ENCODE data around the gene FAAP100.

Gene FAAP100

DNA sequence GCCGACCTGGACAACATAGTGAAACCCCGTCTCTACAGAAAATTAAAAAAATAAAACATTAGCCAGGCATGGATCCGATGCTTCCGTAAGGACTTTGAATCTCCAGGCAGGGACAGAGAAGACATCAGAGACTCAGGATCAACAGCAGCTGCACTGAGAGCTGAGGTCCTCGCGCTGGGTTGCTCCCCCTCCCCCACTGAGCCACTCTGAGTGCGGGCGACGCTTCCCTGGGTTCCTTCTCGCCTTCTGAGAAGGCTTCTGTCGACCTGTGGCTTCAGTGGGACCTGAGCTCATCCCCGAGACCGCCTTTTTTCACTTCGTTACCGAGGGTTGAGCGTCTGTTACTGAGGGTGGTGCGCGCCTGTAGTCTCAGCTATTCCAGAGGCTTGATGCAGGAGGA, 60.0 kb downstream of the FAAP100 start:
- no peaks in the 10 kb centered on the region for H3K27me3 ChIP-seq (ENCODE audit: insufficient read depth, poor library complexity, severe bottlenecking)
- H3K27ac ChIP-seq (replicated peaks): no peak overlapping the region
- TF ChIP-seq POLR2AphosphoS5 (IDR thresholded peaks at IDR 0.05; ENCODE audit: low read depth) (no peak), SPI1 (IDR thresholded peaks at IDR 0.05; ENCODE audit: borderline replicate concordance, low read depth) (no peak), GABPA (IDR thresholded peaks at IDR 0.05; ENCODE audit: low read depth) (no peak)
- TF ChIP-seq, protein P1, sequence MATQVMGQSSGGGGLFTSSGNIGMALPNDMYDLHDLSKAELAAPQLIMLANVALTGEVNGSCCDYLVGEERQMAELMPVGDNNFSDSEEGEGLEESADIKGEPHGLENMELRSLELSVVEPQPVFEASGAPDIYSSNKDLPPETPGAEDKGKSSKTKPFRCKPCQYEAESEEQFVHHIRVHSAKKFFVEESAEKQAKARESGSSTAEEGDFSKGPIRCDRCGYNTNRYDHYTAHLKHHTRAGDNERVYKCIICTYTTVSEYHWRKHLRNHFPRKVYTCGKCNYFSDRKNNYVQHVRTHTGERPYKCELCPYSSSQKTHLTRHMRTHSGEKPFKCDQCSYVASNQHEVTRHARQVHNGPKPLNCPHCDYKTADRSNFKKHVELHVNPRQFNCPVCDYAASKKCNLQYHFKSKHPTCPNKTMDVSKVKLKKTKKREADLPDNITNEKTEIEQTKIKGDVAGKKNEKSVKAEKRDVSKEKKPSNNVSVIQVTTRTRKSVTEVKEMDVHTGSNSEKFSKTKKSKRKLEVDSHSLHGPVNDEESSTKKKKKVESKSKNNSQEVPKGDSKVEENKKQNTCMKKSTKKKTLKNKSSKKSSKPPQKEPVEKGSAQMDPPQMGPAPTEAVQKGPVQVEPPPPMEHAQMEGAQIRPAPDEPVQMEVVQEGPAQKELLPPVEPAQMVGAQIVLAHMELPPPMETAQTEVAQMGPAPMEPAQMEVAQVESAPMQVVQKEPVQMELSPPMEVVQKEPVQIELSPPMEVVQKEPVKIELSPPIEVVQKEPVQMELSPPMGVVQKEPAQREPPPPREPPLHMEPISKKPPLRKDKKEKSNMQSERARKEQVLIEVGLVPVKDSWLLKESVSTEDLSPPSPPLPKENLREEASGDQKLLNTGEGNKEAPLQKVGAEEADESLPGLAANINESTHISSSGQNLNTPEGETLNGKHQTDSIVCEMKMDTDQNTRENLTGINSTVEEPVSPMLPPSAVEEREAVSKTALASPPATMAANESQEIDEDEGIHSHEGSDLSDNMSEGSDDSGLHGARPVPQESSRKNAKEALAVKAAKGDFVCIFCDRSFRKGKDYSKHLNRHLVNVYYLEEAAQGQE (IDR thresholded peaks at IDR 0.05; ENCODE audit: insufficient replicate concordance, low read depth): no peak
- TF ChIP-seq, protein P2, sequence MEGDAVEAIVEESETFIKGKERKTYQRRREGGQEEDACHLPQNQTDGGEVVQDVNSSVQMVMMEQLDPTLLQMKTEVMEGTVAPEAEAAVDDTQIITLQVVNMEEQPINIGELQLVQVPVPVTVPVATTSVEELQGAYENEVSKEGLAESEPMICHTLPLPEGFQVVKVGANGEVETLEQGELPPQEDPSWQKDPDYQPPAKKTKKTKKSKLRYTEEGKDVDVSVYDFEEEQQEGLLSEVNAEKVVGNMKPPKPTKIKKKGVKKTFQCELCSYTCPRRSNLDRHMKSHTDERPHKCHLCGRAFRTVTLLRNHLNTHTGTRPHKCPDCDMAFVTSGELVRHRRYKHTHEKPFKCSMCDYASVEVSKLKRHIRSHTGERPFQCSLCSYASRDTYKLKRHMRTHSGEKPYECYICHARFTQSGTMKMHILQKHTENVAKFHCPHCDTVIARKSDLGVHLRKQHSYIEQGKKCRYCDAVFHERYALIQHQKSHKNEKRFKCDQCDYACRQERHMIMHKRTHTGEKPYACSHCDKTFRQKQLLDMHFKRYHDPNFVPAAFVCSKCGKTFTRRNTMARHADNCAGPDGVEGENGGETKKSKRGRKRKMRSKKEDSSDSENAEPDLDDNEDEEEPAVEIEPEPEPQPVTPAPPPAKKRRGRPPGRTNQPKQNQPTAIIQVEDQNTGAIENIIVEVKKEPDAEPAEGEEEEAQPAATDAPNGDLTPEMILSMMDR (IDR thresholded peaks at IDR 0.05; ENCODE audit: insufficient read depth, low read length): no peak
- DNase-seq (ENCODE audit: low read depth in 1 of 2, low spot score in 1 of 2): no peak
- no peak overlapping the region for H3K4me3 ChIP-seq (replicated peaks; ENCODE audit: insufficient read depth, low read length)

DNA sequence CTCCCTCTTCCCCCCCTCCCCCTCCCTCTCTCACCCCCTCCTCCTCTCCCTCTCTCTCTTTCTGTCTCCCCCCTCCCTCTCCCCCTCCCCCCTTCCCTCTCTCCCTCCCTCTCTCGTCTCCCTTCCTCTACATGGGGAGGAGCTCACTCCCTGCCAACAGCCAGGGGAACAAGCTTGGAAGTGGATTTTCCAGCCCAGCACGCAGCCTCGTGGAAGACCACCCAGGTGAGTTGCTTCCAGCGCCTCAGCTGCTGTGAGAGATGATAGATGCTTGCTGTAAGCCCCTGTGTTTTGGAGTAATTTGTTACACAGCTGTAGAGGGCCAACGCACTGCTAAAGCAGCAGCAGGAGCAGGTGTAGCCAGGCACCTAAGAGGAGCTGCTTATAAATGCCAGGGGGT, 60.4 kb downstream of the FAAP100 start:
- TF ChIP-seq GABPA (IDR thresholded peaks at IDR 0.05; ENCODE audit: low read depth) (no peak), SPI1 (IDR thresholded peaks at IDR 0.05; ENCODE audit: borderline replicate concordance, low read depth) (no peak), POLR2AphosphoS5 (IDR thresholded peaks at IDR 0.05; ENCODE audit: low read depth) (no peak)
- TF ChIP-seq, protein P2 (IDR thresholded peaks at IDR 0.05; ENCODE audit: insufficient read depth, low read length): no peak
- TF ChIP-seq, protein P1 (IDR thresholded peaks at IDR 0.05; ENCODE audit: insufficient replicate concordance, low read depth): no peak
- Histone ChIP-seq H3K4me3 (replicated peaks; ENCODE audit: insufficient read depth, low read length) (no peak overlapping the region), H3K27me3 (ENCODE audit: insufficient read depth, poor library complexity, severe bottlenecking) (no peaks in the 10 kb centered on the region), H3K27ac (replicated peaks) (no peak overlapping the region)
- DNase-seq (ENCODE audit: low read depth in 1 of 2, low spot score in 1 of 2): no peak

DNA sequence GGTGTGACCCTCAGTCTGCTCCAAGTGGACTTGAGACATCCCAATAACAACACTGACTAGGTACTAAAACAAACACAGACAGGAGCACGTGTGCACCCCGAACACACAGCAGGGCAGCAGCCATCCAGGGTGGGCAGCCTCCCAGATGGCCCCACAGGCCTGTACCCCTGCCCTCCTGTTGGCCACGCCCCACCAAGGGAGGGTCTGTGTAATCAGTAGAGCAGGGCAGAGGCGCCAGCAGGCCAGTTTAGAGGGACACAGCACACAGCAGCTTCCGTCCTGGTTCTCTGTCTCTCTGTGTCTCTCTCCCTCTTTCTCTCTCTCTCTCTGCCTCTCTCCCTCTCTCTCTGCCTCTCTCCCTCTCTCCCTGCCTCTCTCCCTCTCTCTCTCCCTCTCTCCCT, 61.0 kb downstream of the FAAP100 start:
- H3K27ac ChIP-seq (replicated peaks): no peak overlapping the region
- TF ChIP-seq POLR2AphosphoS5 (IDR thresholded peaks at IDR 0.05; ENCODE audit: low read depth): no peak
- TF ChIP-seq GABPA (IDR thresholded peaks at IDR 0.05; ENCODE audit: low read depth): no peak
- H3K4me3 ChIP-seq (replicated peaks; ENCODE audit: insufficient read depth, low read length): no peak overlapping the region
- no peaks in the 10 kb centered on the region for H3K27me3 ChIP-seq (ENCODE audit: insufficient read depth, poor library complexity, severe bottlenecking)
- no peak for DNase-seq (ENCODE audit: low read depth in 1 of 2, low spot score in 1 of 2)

DNA sequence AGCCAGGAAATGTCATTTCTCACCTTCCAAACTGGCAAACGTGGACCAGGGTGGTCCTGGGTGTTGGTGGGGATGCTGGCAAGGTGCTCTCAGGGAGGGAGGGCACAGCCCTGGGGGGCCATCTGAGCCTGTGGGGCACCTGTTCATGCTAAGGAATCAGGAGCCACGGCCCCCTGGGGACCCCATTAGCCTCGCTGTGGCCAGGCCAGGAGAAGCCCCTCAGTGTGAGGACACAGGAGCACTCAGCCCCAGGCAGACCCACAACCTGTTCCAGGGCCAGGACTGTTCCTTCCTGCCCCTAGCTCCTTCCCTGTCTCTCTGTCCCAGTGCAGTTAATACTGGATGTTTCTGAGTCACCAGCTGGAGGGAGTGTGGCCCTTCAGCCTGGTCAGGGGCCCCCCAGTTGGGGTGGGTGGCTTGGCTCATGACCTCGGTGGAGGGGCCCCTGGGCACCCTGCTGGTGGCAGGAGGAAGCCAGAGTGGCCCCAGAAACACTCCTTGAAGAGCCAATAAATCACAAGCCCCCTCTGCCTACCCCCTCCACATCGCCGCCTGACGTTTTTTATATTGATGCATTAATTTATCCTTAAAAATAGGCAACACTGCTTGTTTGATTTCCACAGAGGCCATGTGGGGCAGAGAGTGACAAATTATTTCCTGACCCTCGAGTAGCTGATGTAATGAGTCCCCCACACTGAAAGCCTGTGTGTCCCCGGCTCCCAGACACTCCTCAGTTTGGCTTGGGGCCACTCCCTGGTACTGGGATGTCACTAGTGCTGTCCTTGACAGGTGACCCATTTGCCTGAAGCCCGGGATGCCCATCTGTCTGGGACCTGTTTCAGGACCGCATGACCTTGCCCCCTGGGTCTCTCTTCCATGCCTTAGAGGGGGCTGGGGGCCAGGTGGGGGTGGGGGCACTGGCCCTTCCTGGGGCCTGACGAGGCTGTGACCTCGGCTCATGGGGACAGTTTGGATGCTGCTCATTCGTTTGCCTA, 61.9 kb downstream of the FAAP100 start:
- DNase-seq (ENCODE audit: low read depth in 1 of 2, low spot score in 1 of 2): no peak
- Histone ChIP-seq H3K27ac (replicated peaks) (no peak overlapping the region), H3K27me3 (ENCODE audit: insufficient read depth, poor library complexity, severe bottlenecking) (no peaks in the 10 kb centered on the region), H3K4me3 (replicated peaks; ENCODE audit: insufficient read depth, low read length) (no peak overlapping the region)
- TF ChIP-seq POLR2AphosphoS5 (IDR thresholded peaks at IDR 0.05; ENCODE audit: low read depth) (no peak), SPI1 (IDR thresholded peaks at IDR 0.05; ENCODE audit: borderline replicate concordance, low read depth) (no peak)

Data from HL-60 (cell line).